ENCODE results near the gene PTCD1.

The PTCD1 gene

GRCh38 chr7:99438573-99439480 lies at the start of gene PTCD1, which contains the start of gene CPSF4:
PTCD1 (minus strand) TSS chr7:99438798; CDS start chr7:99435242, 3,556 bp downstream.
CPSF4 (plus strand) TSS chr7:99438943; CDS start chr7:99439083, 140 bp downstream.
- Histone ChIP-seq H3K9me3 (ENCODE audit: control insufficient read depth in 1 of 2, low read length in 2 of 2) (no peaks in the 10 kb centered on the region), H3K9ac (ENCODE audit: low read depth in 1 of 2, low read length in 2 of 2) (peak within 1 kb of the TSS; percentile 69 to 87), H3K4me1 (ENCODE audit: control insufficient read depth in 1 of 2, insufficient read depth in 2 of 2, low read length in 2 of 2) (peaks cover 9 to 19% of the 10 kb centered on the region in 2 donors), H3K36me3 (ENCODE audit: control insufficient read depth in 1 of 2, insufficient read depth in 2 of 2, low read length in 2 of 2) (peaks cover 2 to 12% of the 10 kb centered on the region in 2 donors), H3K27me3 (ENCODE audit: control insufficient read depth in 1 of 2, insufficient read depth in 2 of 2, low read length in 2 of 2) (no peaks in the 10 kb centered on the region), H3K4me3 (ENCODE audit: low read depth in 1 of 2, low read length in 2 of 2) (peak within 1 kb of the TSS; percentile 76 to 95), H3K27ac (ENCODE audit: low read depth, low read length) (peak within 1 kb of the TSS; percentile 47)

- H3K36me3 ChIP-seq (ENCODE audit: control insufficient read depth in 1 of 2, insufficient read depth in 2 of 2, low read length in 2 of 2), result peaks cover 11 to 43% of the 10 kb centered on the region in 2 donors
- no peaks in the 10 kb centered on the region for H3K4me1 ChIP-seq (ENCODE audit: control insufficient read depth in 1 of 2, insufficient read depth in 2 of 2, low read length in 2 of 2)
- H3K4me3 ChIP-seq (ENCODE audit: low read depth in 1 of 2, low read length in 2 of 2), result no peak overlapping the region
- H3K27ac ChIP-seq (ENCODE audit: low read depth, low read length), result no peak overlapping the region
- H3K9ac ChIP-seq (ENCODE audit: low read depth in 1 of 2, low read length in 2 of 2), result no peak overlapping the region
- H3K9me3 ChIP-seq (ENCODE audit: control insufficient read depth in 1 of 2, low read length in 2 of 2), result no peaks in the 10 kb centered on the region
- no peaks in the 10 kb centered on the region for H3K27me3 ChIP-seq (ENCODE audit: control insufficient read depth in 1 of 2, insufficient read depth in 2 of 2, low read length in 2 of 2)
These were observed 46.5 kb upstream of the PTCD1 start for GRCh38 chr7:99485094-99485493.

GRCh38 chr7:99478464-99479440 lies 40.2 kb upstream of the PTCD1 start:
- Histone ChIP-seq H3K9ac (ENCODE audit: low read depth in 1 of 2, low read length in 2 of 2) (no peak overlapping the region), H3K36me3 (ENCODE audit: control insufficient read depth in 1 of 2, insufficient read depth in 2 of 2, low read length in 2 of 2) (peaks cover 9 to 29% of the 10 kb centered on the region in 2 donors), H3K4me1 (ENCODE audit: control insufficient read depth in 1 of 2, insufficient read depth in 2 of 2, low read length in 2 of 2) (peaks cover 2 to 3% of the 10 kb centered on the region in 2 donors), H3K9me3 (ENCODE audit: control insufficient read depth in 1 of 2, low read length in 2 of 2) (no peaks in the 10 kb centered on the region), H3K27ac (ENCODE audit: low read depth, low read length) (no peak overlapping the region), H3K27me3 (ENCODE audit: control insufficient read depth in 1 of 2, insufficient read depth in 2 of 2, low read length in 2 of 2) (no peaks in the 10 kb centered on the region), H3K4me3 (ENCODE audit: low read depth in 1 of 2, low read length in 2 of 2) (no peak overlapping the region)

GRCh38 chr7:99476107-99476506 lies 37.5 kb upstream of the PTCD1 start:
- Histone ChIP-seq H3K9me3 (ENCODE audit: control insufficient read depth in 1 of 2, low read length in 2 of 2) (no peaks in the 10 kb centered on the region), H3K27me3 (ENCODE audit: control insufficient read depth in 1 of 2, insufficient read depth in 2 of 2, low read length in 2 of 2) (no peaks in the 10 kb centered on the region), H3K27ac (ENCODE audit: low read depth, low read length) (no peak overlapping the region), H3K36me3 (ENCODE audit: control insufficient read depth in 1 of 2, insufficient read depth in 2 of 2, low read length in 2 of 2) (peaks cover 9 to 23% of the 10 kb centered on the region in 2 donors), H3K9ac (ENCODE audit: low read depth in 1 of 2, low read length in 2 of 2) (no peak overlapping the region), H3K4me3 (ENCODE audit: low read depth in 1 of 2, low read length in 2 of 2) (no peak overlapping the region), H3K4me1 (ENCODE audit: control insufficient read depth in 1 of 2, insufficient read depth in 2 of 2, low read length in 2 of 2) (peaks cover 8 to 9% of the 10 kb centered on the region in 2 donors)

GRCh38 chr7:99473315-99473596 lies 34.7 kb upstream of the PTCD1 start:
- Histone ChIP-seq H3K4me1 (ENCODE audit: control insufficient read depth in 1 of 2, insufficient read depth in 2 of 2, low read length in 2 of 2) (peaks cover 8 to 9% of the 10 kb centered on the region in 2 donors), H3K4me3 (ENCODE audit: low read depth in 1 of 2, low read length in 2 of 2) (peak overlapping the region; percentile 95 to 96), H3K36me3 (ENCODE audit: control insufficient read depth in 1 of 2, insufficient read depth in 2 of 2, low read length in 2 of 2) (peaks cover 0 to 6% of the 10 kb centered on the region in 2 donors), H3K27ac (ENCODE audit: low read depth, low read length) (peak overlapping the region; percentile 70), H3K27me3 (ENCODE audit: control insufficient read depth in 1 of 2, insufficient read depth in 2 of 2, low read length in 2 of 2) (no peaks in the 10 kb centered on the region), H3K9ac (ENCODE audit: low read depth in 1 of 2, low read length in 2 of 2) (peak overlapping the region; percentile 81 to 82), H3K9me3 (ENCODE audit: control insufficient read depth in 1 of 2, low read length in 2 of 2) (no peaks in the 10 kb centered on the region)

GRCh38 chr7:99472561-99473314 lies 34.1 kb upstream of the PTCD1 start, which contains the start of gene ZNF789:
ZNF789 (plus strand) TSS chr7:99472890; CDS start chr7:99476457, 3,567 bp downstream.
- Histone ChIP-seq H3K4me1 (ENCODE audit: control insufficient read depth in 1 of 2, insufficient read depth in 2 of 2, low read length in 2 of 2) (peaks cover 8 to 9% of the 10 kb centered on the region in 2 donors), H3K9ac (ENCODE audit: low read depth in 1 of 2, low read length in 2 of 2) (peak within 1 kb of the TSS; percentile 81 to 82), H3K9me3 (ENCODE audit: control insufficient read depth in 1 of 2, low read length in 2 of 2) (no peaks in the 10 kb centered on the region)

GRCh38 chr7:99469381-99470065 lies 30.9 kb upstream of the PTCD1 start:
- peaks cover 9 to 19% of the 10 kb centered on the region in 2 donors for H3K4me1 ChIP-seq (ENCODE audit: control insufficient read depth in 1 of 2, insufficient read depth in 2 of 2, low read length in 2 of 2)
- H3K4me3 ChIP-seq (ENCODE audit: low read depth in 1 of 2, low read length in 2 of 2), result no peak overlapping the region
- H3K36me3 ChIP-seq (ENCODE audit: control insufficient read depth in 1 of 2, insufficient read depth in 2 of 2, low read length in 2 of 2), result no peaks in the 10 kb centered on the region
- H3K27me3 ChIP-seq (ENCODE audit: control insufficient read depth in 1 of 2, insufficient read depth in 2 of 2, low read length in 2 of 2), result no peaks in the 10 kb centered on the region
- H3K27ac ChIP-seq (ENCODE audit: low read depth, low read length), result no peak overlapping the region
- no peaks in the 10 kb centered on the region for H3K9me3 ChIP-seq (ENCODE audit: control insufficient read depth in 1 of 2, low read length in 2 of 2)
- no peak overlapping the region for H3K9ac ChIP-seq (ENCODE audit: low read depth in 1 of 2, low read length in 2 of 2)

More at GRCh38 chr7:99472561-99473314, 34.1 kb upstream of the PTCD1 start, which contains the start of gene ZNF789:
- H3K36me3 ChIP-seq (ENCODE audit: control insufficient read depth in 1 of 2, insufficient read depth in 2 of 2, low read length in 2 of 2), result peaks cover 0 to 4% of the 10 kb centered on the region in 2 donors
- H3K4me3 ChIP-seq (ENCODE audit: low read depth in 1 of 2, low read length in 2 of 2), result peak within 1 kb of the TSS; percentile 95 to 96
- no peaks in the 10 kb centered on the region for H3K27me3 ChIP-seq (ENCODE audit: control insufficient read depth in 1 of 2, insufficient read depth in 2 of 2, low read length in 2 of 2)
- H3K27ac ChIP-seq (ENCODE audit: low read depth, low read length), result peak within 1 kb of the TSS; percentile 70

GRCh38 chr7:99468336-99468918 lies 29.8 kb upstream of the PTCD1 start:
- Histone ChIP-seq H3K9ac (ENCODE audit: low read depth in 1 of 2, low read length in 2 of 2) (no peak overlapping the region), H3K27ac (ENCODE audit: low read depth, low read length) (no peak overlapping the region), H3K4me3 (ENCODE audit: low read depth in 1 of 2, low read length in 2 of 2) (no peak overlapping the region), H3K27me3 (ENCODE audit: control insufficient read depth in 1 of 2, insufficient read depth in 2 of 2, low read length in 2 of 2) (no peaks in the 10 kb centered on the region), H3K36me3 (ENCODE audit: control insufficient read depth in 1 of 2, insufficient read depth in 2 of 2, low read length in 2 of 2) (peaks cover 5% of the 10 kb centered on the region in 2 donors), H3K4me1 (ENCODE audit: control insufficient read depth in 1 of 2, insufficient read depth in 2 of 2, low read length in 2 of 2) (peaks cover 8 to 17% of the 10 kb centered on the region in 2 donors), H3K9me3 (ENCODE audit: control insufficient read depth in 1 of 2, low read length in 2 of 2) (no peaks in the 10 kb centered on the region)

GRCh38 chr7:99465421-99465768 lies 26.8 kb upstream of the PTCD1 start:
- H3K27ac ChIP-seq (ENCODE audit: low read depth, low read length), result peak overlapping the region; percentile 67
- H3K9me3 ChIP-seq (ENCODE audit: control insufficient read depth in 1 of 2, low read length in 2 of 2), result no peaks in the 10 kb centered on the region
- peak overlapping the region; percentile 76 to 96 for H3K4me3 ChIP-seq (ENCODE audit: low read depth in 1 of 2, low read length in 2 of 2)
- peaks cover 17 to 19% of the 10 kb centered on the region in 2 donors for H3K36me3 ChIP-seq (ENCODE audit: control insufficient read depth in 1 of 2, insufficient read depth in 2 of 2, low read length in 2 of 2)
- H3K27me3 ChIP-seq (ENCODE audit: control insufficient read depth in 1 of 2, insufficient read depth in 2 of 2, low read length in 2 of 2), result no peaks in the 10 kb centered on the region
- H3K4me1 ChIP-seq (ENCODE audit: control insufficient read depth in 1 of 2, insufficient read depth in 2 of 2, low read length in 2 of 2), result peaks cover 9 to 14% of the 10 kb centered on the region in 2 donors
- peak overlapping the region; percentile 91 to 97 for H3K9ac ChIP-seq (ENCODE audit: low read depth in 1 of 2, low read length in 2 of 2)

Data from duodenal mucosa (tissue), 2 donors.